Daoy (cell line): ENCODE measurements around the gene TMEM26. TPM values are rescaled to one million over a fixed set of nuclear protein-coding genes. Genes with fewer than 3 reads are reported as not detected.

Source experiments
- DNase-seq: peaks from one replicate; pipeline ENCODE4 v3.0.0-alpha.2; 2015; ENCODE audit warnings: low read depth
- total RNA-seq: library from RNA; depleted of rRNA; stranded (reverse); fragments of >200 nt; shearing (Covaris generic); gene quantifications from 2 replicates; pipeline ENCODE4 v1.2.3, GENCODE V29; 2014; rRNA removed

Gene TMEM26
- total RNA-seq: not detected in 2 replicates

GRCh38 chr10:61452655-61453641 is at the start of gene TMEM26:
Gene TMEM26 (minus strand): TSS chr10:61453381. CDS start chr10:61453081, 300 bp downstream.
- DNase-seq: no peak

GRCh38 chr10:61500460-61500859 is 47.3 kb upstream of the TMEM26 start:
- no peak for DNase-seq

DNA sequence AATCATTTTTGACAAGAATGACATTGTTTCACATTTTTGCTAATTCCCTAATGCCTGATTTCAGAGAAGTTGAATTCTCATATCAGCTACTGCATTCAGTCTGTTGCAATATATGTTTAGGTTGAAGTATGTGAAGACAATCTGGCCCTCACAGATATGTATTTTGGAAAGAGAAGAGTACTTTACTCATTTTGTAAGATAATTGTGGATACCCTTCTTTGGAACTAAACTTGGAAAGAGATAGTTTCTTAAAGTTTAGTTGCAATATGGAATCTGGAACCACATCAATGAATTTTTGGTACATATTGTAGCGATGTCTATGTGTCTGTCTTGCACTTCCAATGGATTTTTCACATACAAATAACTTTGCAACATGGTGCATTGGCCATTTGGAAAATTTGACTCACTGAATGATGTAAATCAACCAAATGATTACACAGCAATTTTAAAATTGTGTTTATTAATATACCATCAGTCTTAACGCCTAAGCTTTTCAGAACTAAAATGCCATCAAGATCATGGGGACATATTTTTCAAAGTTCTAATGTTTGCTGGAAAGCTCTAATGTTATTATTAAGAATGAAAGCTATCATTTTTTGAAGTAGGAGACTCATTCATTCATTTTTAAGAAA is 39.3 kb upstream of the TMEM26 start:
- DNase-seq: no peak

DNA sequence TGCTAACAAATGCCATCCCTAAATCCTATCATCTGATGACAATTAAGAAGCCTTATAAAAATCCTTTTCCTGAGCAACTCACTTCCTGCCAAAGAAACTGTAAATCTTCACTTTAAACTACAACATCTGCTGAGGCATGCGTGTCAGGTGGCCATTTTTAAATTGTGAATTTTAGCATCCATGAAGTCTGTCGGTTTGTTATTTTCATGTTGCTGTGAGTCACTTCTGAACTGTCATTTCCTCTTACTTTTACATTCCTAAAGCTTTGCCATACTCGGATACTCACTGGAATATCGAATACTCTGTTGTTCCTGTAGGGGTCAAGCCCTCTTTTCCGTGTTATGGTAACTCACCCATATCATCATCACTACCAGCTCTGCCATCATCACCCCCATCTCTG is 34.3 kb upstream of the TMEM26 start:
- DNase-seq: peak; percentile 18

- DNase-seq: no peak
Measured at GRCh38 chr10:61486738-61487396, 33.7 kb upstream of the TMEM26 start.

- no peak for DNase-seq
Measured at GRCh38 chr10:61486251-61486650, 33.1 kb upstream of the TMEM26 start.

GRCh38 chr10:61481597-61481996 is 28.4 kb upstream of the TMEM26 start:
- no peak for DNase-seq

- no peak for DNase-seq
Measured at GRCh38 chr10:61480208-61480607, 27.0 kb upstream of the TMEM26 start.

DNA sequence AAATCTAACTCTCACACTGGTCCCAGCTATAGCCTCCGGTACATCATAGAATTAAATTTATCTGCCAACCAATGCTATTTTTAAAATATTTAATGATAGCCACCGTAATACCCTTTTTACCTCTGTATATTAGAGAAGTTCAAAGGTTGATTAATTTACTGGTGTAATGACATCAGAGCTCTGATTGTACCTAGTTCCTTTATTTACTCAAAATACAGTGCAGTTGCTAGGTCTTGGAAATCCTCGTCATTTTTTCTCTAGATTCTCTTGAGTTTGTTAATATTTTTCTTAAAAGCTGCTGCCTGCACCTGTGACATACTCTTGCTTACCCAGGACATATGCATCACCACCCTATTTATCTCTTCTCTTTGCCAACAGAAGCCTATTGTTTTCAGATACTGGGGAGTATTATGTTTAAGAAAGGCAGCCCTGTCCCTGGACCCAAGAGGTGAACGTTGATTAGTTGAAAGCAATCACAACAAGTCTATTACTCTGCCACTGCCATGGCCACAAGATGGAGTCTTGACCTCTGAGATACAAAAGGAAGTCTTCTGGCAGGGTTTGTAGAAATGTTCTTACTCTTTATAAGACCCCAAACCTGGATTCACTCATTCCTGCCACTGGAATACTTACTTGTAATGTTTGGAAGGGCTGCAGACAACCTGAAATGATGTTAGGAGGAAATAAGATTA is 25.6 kb upstream of the TMEM26 start:
- DNase-seq: no peak

GRCh38 chr10:61477451-61477850 is 24.3 kb upstream of the TMEM26 start:
- DNase-seq: no peak

GRCh38 chr10:61476529-61476928 is 23.3 kb upstream of the TMEM26 start:
- no peak for DNase-seq

GRCh38 chr10:61475449-61475873 is 22.3 kb upstream of the TMEM26 start:
- peak; percentile 58 for DNase-seq

- DNase-seq: no peak
Measured at GRCh38 chr10:61472090-61472674, 19.0 kb upstream of the TMEM26 start.

DNA sequence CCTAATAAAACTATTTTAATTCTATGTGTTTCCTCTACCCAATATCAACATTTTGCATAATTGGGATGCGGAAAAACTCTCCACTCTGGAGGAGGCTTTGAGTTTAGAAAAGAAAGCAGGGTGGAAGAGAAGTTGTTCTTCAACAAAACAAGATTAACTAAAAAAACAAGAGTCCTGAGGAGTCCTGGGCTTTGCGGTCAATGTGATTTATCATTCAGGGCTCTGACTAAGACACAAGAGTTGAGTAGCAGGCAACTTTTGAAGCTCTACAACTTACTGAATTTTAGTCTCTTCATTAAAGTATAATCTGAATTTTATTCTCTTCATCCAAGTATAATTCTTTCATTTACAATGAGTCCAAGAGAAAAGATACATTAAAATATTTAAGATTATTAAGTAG is 18.3 kb upstream of the TMEM26 start:
- no peak for DNase-seq

- no peak for DNase-seq
Measured at GRCh38 chr10:61470740-61471139, 17.6 kb upstream of the TMEM26 start.

DNA sequence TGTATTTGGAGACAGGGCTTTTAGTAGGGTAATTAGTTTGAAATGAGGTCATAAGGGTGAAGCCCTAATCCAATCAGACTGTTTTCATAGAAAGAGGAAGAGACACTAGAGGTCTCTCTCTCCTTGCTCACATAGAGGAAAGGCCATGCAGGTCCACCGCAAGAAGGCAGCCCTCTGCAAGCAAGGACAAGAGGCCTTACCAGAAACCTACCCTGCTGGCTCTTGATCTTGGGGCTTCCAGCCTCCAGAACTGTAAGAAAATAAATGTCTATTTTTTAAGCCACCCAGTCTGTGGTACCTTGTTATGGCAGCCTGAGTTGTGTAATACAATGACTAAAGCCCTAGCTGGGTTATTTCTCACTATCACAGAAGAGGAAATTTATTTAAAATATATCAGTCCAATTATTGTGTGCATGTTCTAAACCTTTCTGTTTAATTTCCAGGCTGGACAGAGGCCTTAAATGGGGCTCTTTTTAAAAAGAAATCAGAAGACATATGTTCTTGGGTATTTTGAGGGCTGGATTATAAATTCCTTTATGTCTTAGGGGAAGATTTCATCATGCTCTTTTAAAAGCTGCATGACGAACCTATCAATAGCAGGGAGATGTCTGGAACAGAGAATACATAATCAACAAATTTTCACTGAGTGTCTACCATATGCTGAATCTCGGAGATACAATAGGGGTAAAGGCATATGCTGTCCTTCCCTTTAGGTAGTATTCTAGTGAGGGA is 12.9 kb upstream of the TMEM26 start:
- DNase-seq: no peak

GRCh38 chr10:61465171-61465496 is 12.0 kb upstream of the TMEM26 start:
- peak; percentile 31 for DNase-seq

- DNase-seq: no peak
Measured at GRCh38 chr10:61464461-61465170, 11.4 kb upstream of the TMEM26 start.

DNA sequence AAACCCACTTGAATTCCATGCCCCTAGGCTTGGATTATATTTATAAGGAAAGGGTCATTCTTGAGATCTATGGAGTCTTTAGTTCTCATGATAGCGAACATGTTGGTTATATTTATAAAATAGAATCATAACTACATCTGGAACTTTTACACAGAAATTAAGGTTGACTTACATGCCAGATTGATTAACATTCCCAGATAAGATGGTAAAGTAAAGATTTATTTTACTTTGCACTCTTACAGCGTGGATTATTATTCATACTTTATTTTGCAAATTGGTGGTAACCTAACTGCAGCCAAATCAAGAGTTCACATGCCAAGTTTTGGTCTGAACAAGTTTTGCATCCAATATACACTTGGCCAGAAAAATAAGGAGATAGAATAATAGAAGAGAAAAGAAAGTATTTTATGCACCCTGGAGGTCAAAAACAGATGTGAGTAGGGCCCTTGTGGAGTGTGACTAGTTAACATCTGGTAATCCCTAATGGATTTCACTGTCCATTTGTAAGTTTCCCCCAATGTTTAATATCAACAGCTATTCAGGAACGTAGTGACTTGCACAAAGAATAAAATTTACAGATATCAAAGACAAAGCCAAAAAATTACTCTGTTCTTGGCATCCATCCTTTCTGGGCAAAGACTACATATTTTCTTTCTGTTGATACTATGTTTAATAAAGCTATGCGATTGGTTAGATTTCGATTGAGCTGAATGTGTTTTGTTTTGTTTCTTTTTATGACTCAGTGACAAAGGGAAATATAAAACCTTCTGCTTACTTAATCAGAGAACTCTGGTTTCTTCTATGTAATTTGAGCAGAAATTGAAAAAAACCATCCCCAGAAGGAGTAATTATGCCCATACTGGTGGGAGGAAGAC is 10.1 kb upstream of the TMEM26 start:
- DNase-seq: no peak
